ENCODE measurements around the gene NFIA. TPM values are rescaled to one million over a fixed set of nuclear protein-coding genes. Genes with fewer than 3 reads are reported as not detected.

The NFIA gene
- polyA plus RNA-seq, 1 donor, result 9.6 TPM

DNA sequence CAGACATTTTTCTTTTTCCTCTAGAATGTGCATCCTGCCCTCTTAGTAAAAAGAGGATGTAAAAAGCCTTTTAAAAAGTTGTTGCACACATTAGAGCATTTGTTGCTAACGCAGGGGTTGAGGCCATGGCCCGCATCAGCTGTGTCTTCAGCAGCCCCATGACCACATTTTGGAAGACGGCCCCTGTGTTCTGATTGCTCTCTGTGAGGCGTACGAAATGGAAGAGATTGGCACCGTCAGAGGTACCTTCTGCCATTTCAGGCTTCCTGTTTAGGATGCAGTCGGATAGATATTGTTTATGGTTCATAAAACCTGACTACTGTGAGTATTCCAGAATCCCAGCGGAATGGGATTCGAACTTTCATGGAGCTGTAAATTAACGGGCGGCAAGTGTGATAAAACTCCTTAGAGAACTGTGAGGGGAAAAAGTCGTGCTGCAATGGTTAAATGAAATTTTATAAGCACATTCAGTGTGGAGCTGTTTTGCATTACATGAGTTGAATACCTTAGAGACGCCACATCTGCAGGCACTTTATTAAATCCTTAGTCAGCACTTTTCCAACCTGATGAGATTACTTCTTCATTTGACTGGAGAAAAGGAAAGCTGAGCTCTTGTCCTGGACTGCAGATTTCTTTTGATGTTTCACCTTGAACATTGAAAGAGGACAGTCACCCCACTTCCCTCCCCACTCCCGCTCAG lies 368.7 kb downstream of the NFIA start:
- Histone ChIP-seq H3K27ac (ENCODE audit: low read length) (peak overlapping the region; percentile 49), H3K4me3 (ENCODE audit: low read length) (no peak overlapping the region), H3K27me3 (ENCODE audit: control insufficient read depth, insufficient read depth, low read length) (no peaks in the 10 kb centered on the region), H3K4me1 (ENCODE audit: control insufficient read depth, insufficient read depth, low read length) (peaks cover 40% of the 10 kb centered on the region), H3K9me3 (ENCODE audit: control insufficient read depth, low read depth, low read length) (no peaks in the 10 kb centered on the region), H3K36me3 (ENCODE audit: control insufficient read depth, insufficient read depth, low read length) (peaks cover 7% of the 10 kb centered on the region)
- no CpG with 5 or more reads among the region's 14 CpGs for WGBS (ENCODE audit: insufficient coverage, low lambda C conversion rate)
- peak in 1 of 2 donors; percentile 38 for DNase-seq

DNA sequence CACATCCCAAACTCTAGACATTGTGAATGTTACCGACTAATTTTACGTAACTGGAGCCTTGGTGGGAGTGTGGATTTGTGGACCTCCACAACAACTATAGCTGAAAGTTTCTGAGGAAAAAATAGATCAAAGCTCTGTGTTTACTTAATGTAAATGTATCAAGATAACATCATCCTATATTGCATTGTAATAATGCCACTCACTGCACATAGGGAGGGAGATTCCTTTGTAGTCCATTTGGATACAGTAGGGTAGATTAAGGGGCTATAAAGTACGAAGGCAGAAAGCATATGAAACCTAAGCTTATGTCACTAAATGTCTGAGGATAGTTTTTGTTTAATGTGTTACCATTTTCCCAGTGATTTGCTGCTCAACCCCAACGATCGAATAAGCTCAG lies 369.2 kb downstream of the NFIA start:
- peaks cover 9% of the 10 kb centered on the region for H3K36me3 ChIP-seq (ENCODE audit: control insufficient read depth, insufficient read depth, low read length)
- no peaks in the 10 kb centered on the region for H3K27me3 ChIP-seq (ENCODE audit: control insufficient read depth, insufficient read depth, low read length)
- no peak overlapping the region for H3K4me3 ChIP-seq (ENCODE audit: low read length)
- WGBS (ENCODE audit: insufficient coverage, low lambda C conversion rate), result 64% methylated on average over 3 of the region's 5 CpGs
- H3K27ac ChIP-seq (ENCODE audit: low read length), result no peak overlapping the region
- H3K9me3 ChIP-seq (ENCODE audit: control insufficient read depth, low read depth, low read length), result no peaks in the 10 kb centered on the region
- H3K4me1 ChIP-seq (ENCODE audit: control insufficient read depth, insufficient read depth, low read length), result peaks cover 36% of the 10 kb centered on the region
- no peak for DNase-seq

GRCh38 chr1:61452176-61453035 lies 370.0 kb downstream of the NFIA start:
- H3K4me1 ChIP-seq (ENCODE audit: control insufficient read depth, insufficient read depth, low read length), result peaks cover 33% of the 10 kb centered on the region
- no peaks in the 10 kb centered on the region for H3K27me3 ChIP-seq (ENCODE audit: control insufficient read depth, insufficient read depth, low read length)
- no peak overlapping the region for H3K4me3 ChIP-seq (ENCODE audit: low read length)
- peak overlapping the region; percentile 20 for H3K27ac ChIP-seq (ENCODE audit: low read length)
- 30% methylated on average over 2 of the region's 4 CpGs for WGBS (ENCODE audit: insufficient coverage, low lambda C conversion rate)
- no peaks in the 10 kb centered on the region for H3K9me3 ChIP-seq (ENCODE audit: control insufficient read depth, low read depth, low read length)
- H3K36me3 ChIP-seq (ENCODE audit: control insufficient read depth, insufficient read depth, low read length), result peaks cover 10% of the 10 kb centered on the region
- no peak for DNase-seq

DNA sequence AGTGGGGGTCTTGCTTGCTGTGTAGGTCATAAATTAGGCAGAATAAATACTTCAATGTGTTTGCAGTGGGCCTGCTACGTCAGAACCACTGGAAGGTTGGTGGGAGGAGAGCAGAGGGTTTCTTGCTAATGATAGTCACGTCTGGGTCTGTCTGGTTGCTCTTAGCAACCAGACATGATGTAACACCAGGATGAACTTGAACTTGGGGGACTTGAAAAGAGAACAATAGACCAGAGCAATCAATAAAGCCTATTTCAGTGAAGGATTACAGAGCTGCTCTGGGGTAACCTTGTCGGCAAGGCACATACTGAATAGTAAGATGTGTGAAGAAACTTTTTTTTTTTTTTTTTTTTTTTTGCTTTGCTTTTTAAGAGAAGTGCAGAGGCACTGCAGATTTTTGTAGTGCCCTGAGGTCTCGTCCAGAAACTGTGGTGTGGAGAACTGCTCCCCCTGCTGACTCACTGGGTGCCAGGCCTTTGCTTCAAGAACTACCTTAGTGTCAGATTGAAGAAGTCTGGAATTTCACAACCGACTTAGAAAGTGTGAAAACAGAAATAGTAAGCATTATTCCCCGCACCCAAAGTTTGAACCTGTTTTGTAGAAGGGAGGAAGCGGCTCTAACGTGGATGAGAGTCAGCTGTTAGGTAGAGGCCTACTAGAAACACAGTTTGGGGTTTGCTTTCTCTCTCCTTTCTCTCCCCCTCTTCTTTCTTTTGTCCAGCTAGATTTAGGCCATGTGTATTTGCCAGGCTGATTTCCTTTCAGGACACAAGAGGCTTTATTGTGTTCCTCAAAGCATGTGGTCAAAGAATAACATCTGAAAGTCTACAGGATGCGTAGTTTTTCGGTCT lies 371.0 kb downstream of the NFIA start:
- WGBS (ENCODE audit: insufficient coverage, low lambda C conversion rate), result 100% methylated on average over 1 of the region's 10 CpGs
- Histone ChIP-seq H3K4me3 (ENCODE audit: low read length) (no peak overlapping the region), H3K36me3 (ENCODE audit: control insufficient read depth, insufficient read depth, low read length) (peaks cover 10% of the 10 kb centered on the region), H3K27ac (ENCODE audit: low read length) (peak overlapping the region; percentile 43), H3K27me3 (ENCODE audit: control insufficient read depth, insufficient read depth, low read length) (no peaks in the 10 kb centered on the region), H3K9me3 (ENCODE audit: control insufficient read depth, low read depth, low read length) (no peaks in the 10 kb centered on the region), H3K4me1 (ENCODE audit: control insufficient read depth, insufficient read depth, low read length) (peaks cover 33% of the 10 kb centered on the region)
- DNase-seq, result peak; percentile 74 to 85

- Histone ChIP-seq H3K36me3 (ENCODE audit: control insufficient read depth, insufficient read depth, low read length) (peaks cover 10% of the 10 kb centered on the region), H3K27me3 (ENCODE audit: control insufficient read depth, insufficient read depth, low read length) (no peaks in the 10 kb centered on the region), H3K9me3 (ENCODE audit: control insufficient read depth, low read depth, low read length) (no peaks in the 10 kb centered on the region), H3K27ac (ENCODE audit: low read length) (no peak overlapping the region), H3K4me1 (ENCODE audit: control insufficient read depth, insufficient read depth, low read length) (peaks cover 26% of the 10 kb centered on the region), H3K4me3 (ENCODE audit: low read length) (no peak overlapping the region)
- DNase-seq, result no peak
- no CpG with 5 or more reads among the region's 7 CpGs for WGBS (ENCODE audit: insufficient coverage, low lambda C conversion rate)
Measured at GRCh38 chr1:61455400-61455799, 373.0 kb downstream of the NFIA start.

DNA sequence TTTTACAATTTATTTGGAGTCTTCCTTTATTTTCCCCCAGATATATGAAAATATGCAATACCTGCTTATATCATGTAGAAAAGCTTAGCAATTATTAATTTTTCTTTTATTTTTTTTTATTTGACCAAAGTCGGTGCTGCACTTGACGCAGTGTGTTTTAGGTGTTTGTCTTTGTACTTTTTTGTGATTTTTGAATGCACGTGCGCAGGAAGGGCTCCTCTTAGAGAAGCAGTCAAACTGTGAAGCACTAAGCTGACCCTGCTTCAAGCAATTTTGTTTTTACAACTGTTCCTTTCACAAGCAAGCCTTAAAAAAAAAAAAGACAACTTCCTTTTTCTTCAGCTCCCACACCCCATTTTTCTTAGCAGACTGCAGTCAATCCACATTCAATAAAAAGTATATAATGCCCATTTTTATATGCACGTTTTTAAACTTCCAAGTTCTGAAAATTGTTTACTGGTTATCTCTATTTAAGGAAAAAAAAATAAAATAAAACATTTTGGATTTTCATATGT lies 375.2 kb downstream of the NFIA start:
- no peak overlapping the region for H3K4me3 ChIP-seq (ENCODE audit: low read length)
- H3K9me3 ChIP-seq (ENCODE audit: control insufficient read depth, low read depth, low read length), result no peaks in the 10 kb centered on the region
- H3K27ac ChIP-seq (ENCODE audit: low read length), result no peak overlapping the region
- H3K27me3 ChIP-seq (ENCODE audit: control insufficient read depth, insufficient read depth, low read length), result no peaks in the 10 kb centered on the region
- H3K4me1 ChIP-seq (ENCODE audit: control insufficient read depth, insufficient read depth, low read length), result peaks cover 9% of the 10 kb centered on the region
- no peak for DNase-seq
- WGBS (ENCODE audit: insufficient coverage, low lambda C conversion rate), result 91% methylated on average over 4 of the region's 5 CpGs
- peaks cover 13% of the 10 kb centered on the region for H3K36me3 ChIP-seq (ENCODE audit: control insufficient read depth, insufficient read depth, low read length)

DNA sequence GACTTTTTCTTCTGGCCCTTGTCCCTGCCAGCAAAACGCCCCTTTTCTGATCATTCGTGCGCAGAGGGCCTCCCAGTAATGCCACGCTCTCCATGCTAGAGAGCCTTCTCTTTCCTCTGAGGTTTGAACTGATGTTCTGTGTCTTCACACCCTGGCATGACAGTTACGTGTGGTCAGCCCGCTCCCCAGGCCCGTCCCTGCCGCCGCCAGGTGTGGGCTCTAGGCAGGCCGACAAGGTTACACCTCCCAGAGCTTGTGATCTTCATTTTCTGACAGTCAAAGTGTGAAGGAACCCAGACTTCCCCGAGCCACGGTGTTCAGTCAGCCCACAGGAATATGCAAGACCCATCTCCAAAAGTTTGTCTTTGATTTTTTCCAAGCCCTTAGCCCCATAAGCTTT lies 377.0 kb downstream of the NFIA start:
- Histone ChIP-seq H3K27me3 (ENCODE audit: control insufficient read depth, insufficient read depth, low read length) (no peaks in the 10 kb centered on the region), H3K4me3 (ENCODE audit: low read length) (no peak overlapping the region), H3K27ac (ENCODE audit: low read length) (no peak overlapping the region), H3K36me3 (ENCODE audit: control insufficient read depth, insufficient read depth, low read length) (peaks cover 13% of the 10 kb centered on the region), H3K4me1 (ENCODE audit: control insufficient read depth, insufficient read depth, low read length) (no peaks in the 10 kb centered on the region), H3K9me3 (ENCODE audit: control insufficient read depth, low read depth, low read length) (no peaks in the 10 kb centered on the region)
- no peak for DNase-seq
- WGBS (ENCODE audit: insufficient coverage, low lambda C conversion rate), result 100% methylated on average over 1 of the region's 12 CpGs

DNA sequence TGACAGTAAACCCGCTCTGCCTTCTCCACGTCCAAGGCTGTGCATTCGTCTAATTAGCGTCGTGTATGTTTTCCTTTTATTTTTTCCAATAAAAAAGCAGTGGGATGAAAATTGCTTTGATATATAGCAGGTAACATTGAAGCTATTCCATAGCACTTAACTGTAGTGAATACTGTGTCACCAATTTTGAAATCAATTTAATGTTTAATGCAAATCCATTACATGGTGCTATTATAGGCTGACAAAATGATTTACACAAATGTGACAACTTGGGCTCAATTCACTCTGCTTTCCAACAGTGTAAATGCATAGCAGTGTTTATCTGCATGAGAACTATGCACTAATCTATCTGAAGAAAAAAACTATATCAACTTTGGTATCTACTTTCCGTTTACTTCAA lies 377.8 kb downstream of the NFIA start:
- Histone ChIP-seq H3K9me3 (ENCODE audit: control insufficient read depth, low read depth, low read length) (no peaks in the 10 kb centered on the region), H3K27ac (ENCODE audit: low read length) (no peak overlapping the region), H3K36me3 (ENCODE audit: control insufficient read depth, insufficient read depth, low read length) (peaks cover 12% of the 10 kb centered on the region), H3K4me3 (ENCODE audit: low read length) (no peak overlapping the region), H3K27me3 (ENCODE audit: control insufficient read depth, insufficient read depth, low read length) (no peaks in the 10 kb centered on the region), H3K4me1 (ENCODE audit: control insufficient read depth, insufficient read depth, low read length) (no peaks in the 10 kb centered on the region)
- DNase-seq, result no peak
- 100% methylated on average over 2 of the region's 6 CpGs for WGBS (ENCODE audit: insufficient coverage, low lambda C conversion rate)

GRCh38 chr1:61461406-61462384 lies 379.3 kb downstream of the NFIA start:
- H3K4me3 ChIP-seq (ENCODE audit: low read length), result no peak overlapping the region
- no peak overlapping the region for H3K27ac ChIP-seq (ENCODE audit: low read length)
- no peaks in the 10 kb centered on the region for H3K27me3 ChIP-seq (ENCODE audit: control insufficient read depth, insufficient read depth, low read length)
- DNase-seq, result no peak
- 83% methylated on average over 1 of the region's 14 CpGs for WGBS (ENCODE audit: insufficient coverage, low lambda C conversion rate)
- no peaks in the 10 kb centered on the region for H3K9me3 ChIP-seq (ENCODE audit: control insufficient read depth, low read depth, low read length)
- no peaks in the 10 kb centered on the region for H3K4me1 ChIP-seq (ENCODE audit: control insufficient read depth, insufficient read depth, low read length)
- peaks cover 3% of the 10 kb centered on the region for H3K36me3 ChIP-seq (ENCODE audit: control insufficient read depth, insufficient read depth, low read length)

Data from large intestine (tissue), 3 donors.